Activated CD4-positive, alpha-beta T cell treated with anti-CD3 and anti-CD28 coated beads for 36 hours (primary cell): ENCODE data around the gene GRK1. TPM values are rescaled to one million over a fixed set of nuclear protein-coding genes. Genes with fewer than 3 reads are reported as not detected.

Experiments
- ATAC-seq: fragments of 200-7000 bp; cut with Tn5 transposase; one replicate; pipeline ENCODE4 v1.10.0; 2021; ENCODE audit warnings: mild to moderate bottlenecking, moderate library complexity
- CTCF ChIA-PET: fragments of 350-600 bp; sonication (Branson Sonifier 250); formaldehyde crosslinking; loops from one replicate; lab custom pipeline; 2021; ENCODE audit warnings: antibody characterized with exemption; lab: Charles Lee
- POLR2A ChIA-PET: fragments of 350-600 bp; sonication (Branson Sonifier 250); formaldehyde crosslinking; loops from one replicate; lab custom pipeline; 2021; ENCODE audit warnings: antibody characterized with exemption, inconsistent platforms; lab: Charles Lee
- DNase-seq: peaks from one replicate; pipeline ENCODE4 v3.0.0-alpha.2; 2020
- H3K27ac Mint-ChIP-seq: one replicate; pipeline ENCODE4 v1.8.0; 2021; ENCODE audit warnings: mixed read lengths
- H3K27me3 Mint-ChIP-seq: one replicate; pipeline ENCODE4 v1.8.0; 2021; ENCODE audit warnings: mixed read lengths
- H3K36me3 Mint-ChIP-seq: one replicate; pipeline ENCODE4 v1.8.0; 2021; ENCODE audit warnings: low read depth, mixed read lengths
- H3K4me1 Mint-ChIP-seq: one replicate; pipeline ENCODE4 v1.8.0; 2021; ENCODE audit warnings: mixed read lengths
- H3K4me3 Mint-ChIP-seq: one replicate; pipeline ENCODE4 v1.8.0; 2021; ENCODE audit warnings: mild to moderate bottlenecking, moderate library complexity, mixed read lengths
- H3K9me3 Mint-ChIP-seq: one replicate; pipeline ENCODE4 v1.8.0; 2021; ENCODE audit warnings: low read depth, mixed read lengths
- intact Hi-C, 2 experiments: fragments of 100-400 bp; cut with DNase I in 1 of 2; cut with micrococcal nuclease in 1 of 2; formaldehyde crosslinking; loops; one replicate each; pipeline versions ENCODE4 v1.14.2 to v1.15.1; 2022 to 2024; cut with DNase I, micrococcal nuclease
- total RNA-seq, 2 experiments: library from RNA; stranded (reverse); gene quantifications; one replicate each; pipeline ENCODE4 v1.2.3, GENCODE V29; 2021

Gene GRK1
- total RNA-seq, 2 experiments from 2014 or later = 0.16 to 0.21 TPM

DNA sequence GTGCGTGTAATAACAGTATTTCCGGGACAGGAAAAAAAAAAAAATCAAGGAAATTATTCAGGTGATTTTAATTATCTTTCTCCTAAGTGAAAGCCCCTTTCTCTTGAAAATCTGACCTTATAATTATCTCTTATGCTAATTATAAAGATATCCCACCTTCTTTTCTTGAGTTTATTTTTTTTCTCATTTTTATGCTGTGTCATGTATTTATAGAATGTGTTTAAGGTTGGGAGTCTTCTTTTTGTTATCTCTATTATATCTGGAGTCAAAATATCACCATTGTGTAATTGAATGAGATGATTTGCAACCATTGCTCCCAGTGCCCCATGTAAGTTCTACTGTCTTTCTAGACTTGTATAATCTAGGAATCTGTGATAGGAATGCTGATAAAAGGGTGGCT is 95.1 kb downstream of the GRK1 start:
- H3K4me1 Mint-ChIP-seq = peaks cover 11% of the 10 kb centered on the region
- ATAC-seq = no peak
- no peak overlapping the region for H3K27ac Mint-ChIP-seq
- H3K9me3 Mint-ChIP-seq = no peaks in the 10 kb centered on the region
- DNase-seq = no peak
- POLR2A ChIA-PET = no interaction called here
- CTCF ChIA-PET = no interaction called here
- no peak overlapping the region for H3K4me3 Mint-ChIP-seq
- no peaks in the 10 kb centered on the region for H3K36me3 Mint-ChIP-seq
- intact Hi-C loops = no loop called here
- peaks cover 45% of the 10 kb centered on the region for H3K27me3 Mint-ChIP-seq

DNA sequence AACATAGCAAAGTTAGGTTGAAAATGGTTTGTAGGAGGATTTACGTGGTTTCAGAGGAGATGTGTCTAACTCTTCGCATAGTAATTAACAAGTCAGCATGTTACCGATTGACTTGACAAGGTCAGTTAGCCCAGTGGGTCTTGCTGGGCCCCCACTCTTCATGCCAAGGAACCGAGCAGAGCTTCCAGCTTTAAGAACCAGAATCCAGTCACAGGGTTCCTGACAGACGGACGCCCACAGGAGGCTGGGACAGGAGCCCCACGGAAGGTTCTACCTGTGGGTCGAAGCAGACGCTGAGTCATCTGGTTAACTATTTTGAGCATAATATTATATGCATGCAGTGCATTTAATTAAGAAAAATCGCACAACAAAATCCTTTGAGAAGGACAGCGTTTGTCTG is 95.5 kb downstream of the GRK1 start:
- Mint-ChIP-seq H3K36me3 (no peaks in the 10 kb centered on the region), H3K9me3 (no peaks in the 10 kb centered on the region), H3K27ac (no peak overlapping the region), H3K4me3 (no peak overlapping the region), H3K27me3 (peaks cover 43% of the 10 kb centered on the region), H3K4me1 (peaks cover 11% of the 10 kb centered on the region)
- ATAC-seq = no peak
- intact Hi-C loops = no loop called here
- ChIA-PET CTCF (no interaction called here), POLR2A (no interaction called here)
- no peak for DNase-seq

DNA sequence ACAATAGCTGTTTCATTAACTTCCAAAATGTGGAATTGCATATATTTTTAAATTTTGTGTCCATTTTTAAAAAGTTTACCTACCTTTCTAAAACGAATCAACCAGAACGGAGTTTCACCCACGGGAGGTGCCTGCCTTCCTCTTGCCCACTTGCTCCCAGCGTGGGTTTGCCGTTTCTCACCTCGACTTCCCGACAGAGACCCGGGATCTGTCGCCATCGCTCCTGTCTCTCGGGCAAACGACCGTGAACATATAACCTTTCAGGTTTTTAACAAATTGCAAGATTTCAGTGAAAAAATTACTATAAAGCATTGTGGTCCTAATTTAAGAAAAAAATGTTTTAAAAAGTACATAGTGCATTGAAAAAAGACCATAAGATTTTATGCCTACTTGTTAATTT is 96.2 kb downstream of the GRK1 start:
- H3K27me3 Mint-ChIP-seq = peaks cover 36% of the 10 kb centered on the region
- ChIA-PET POLR2A (no interaction called here), CTCF (no interaction called here)
- ATAC-seq = no peak
- no peak overlapping the region for H3K27ac Mint-ChIP-seq
- peaks cover 9% of the 10 kb centered on the region for H3K4me1 Mint-ChIP-seq
- no peaks in the 10 kb centered on the region for H3K36me3 Mint-ChIP-seq
- intact Hi-C loops = no loop called here
- H3K9me3 Mint-ChIP-seq = no peaks in the 10 kb centered on the region
- DNase-seq = no peak
- H3K4me3 Mint-ChIP-seq = no peak overlapping the region

DNA sequence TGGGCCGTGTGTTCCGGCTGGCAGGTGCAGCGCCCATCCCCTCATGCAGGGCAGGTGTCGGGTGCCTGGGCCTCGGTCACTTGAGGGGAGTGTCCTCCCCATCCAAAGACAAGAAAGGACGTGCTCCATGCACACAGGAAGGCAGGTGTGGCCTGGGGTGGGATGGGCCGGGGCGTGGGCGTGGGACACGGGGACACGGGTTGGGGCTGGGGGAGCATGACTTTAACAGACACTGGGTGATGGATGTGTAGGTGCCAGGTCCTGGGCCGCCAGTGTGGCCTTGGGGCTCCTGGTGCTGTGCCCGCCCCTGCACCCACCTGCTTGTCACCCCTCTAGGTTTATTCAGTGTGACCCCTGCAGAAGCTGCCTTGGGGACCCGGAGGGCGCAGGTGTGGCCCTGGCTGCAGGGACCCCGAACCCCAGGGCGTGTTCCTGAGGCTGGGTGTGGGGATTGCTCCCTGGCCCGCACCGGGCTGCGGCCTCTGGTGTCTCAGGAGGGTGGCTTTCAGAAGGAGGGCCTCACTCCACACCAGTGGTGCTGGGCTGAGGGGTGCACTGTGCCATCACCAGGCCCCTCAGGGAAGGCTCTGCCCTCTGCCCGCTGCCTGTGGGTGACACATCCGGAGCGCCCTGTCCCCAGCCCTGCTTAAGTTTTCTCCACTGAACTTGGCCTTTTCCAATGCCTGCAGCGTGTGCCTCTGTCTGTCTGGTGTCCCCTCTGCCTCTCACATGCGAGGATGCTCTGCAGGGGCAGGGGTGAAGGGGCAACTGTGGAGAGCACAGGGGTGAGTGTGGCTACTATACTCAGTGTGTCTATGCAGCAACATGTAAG is 97.2 kb downstream of the GRK1 start:
- Mint-ChIP-seq H3K4me3 (no peak overlapping the region), H3K27me3 (peaks cover 33% of the 10 kb centered on the region), H3K36me3 (no peaks in the 10 kb centered on the region), H3K4me1 (peaks cover 6% of the 10 kb centered on the region), H3K9me3 (no peaks in the 10 kb centered on the region), H3K27ac (no peak overlapping the region)
- ChIA-PET CTCF (no interaction called here), POLR2A (no interaction called here)
- intact Hi-C loops = no loop called here
- DNase-seq = no peak
- ATAC-seq = no peak

DNA sequence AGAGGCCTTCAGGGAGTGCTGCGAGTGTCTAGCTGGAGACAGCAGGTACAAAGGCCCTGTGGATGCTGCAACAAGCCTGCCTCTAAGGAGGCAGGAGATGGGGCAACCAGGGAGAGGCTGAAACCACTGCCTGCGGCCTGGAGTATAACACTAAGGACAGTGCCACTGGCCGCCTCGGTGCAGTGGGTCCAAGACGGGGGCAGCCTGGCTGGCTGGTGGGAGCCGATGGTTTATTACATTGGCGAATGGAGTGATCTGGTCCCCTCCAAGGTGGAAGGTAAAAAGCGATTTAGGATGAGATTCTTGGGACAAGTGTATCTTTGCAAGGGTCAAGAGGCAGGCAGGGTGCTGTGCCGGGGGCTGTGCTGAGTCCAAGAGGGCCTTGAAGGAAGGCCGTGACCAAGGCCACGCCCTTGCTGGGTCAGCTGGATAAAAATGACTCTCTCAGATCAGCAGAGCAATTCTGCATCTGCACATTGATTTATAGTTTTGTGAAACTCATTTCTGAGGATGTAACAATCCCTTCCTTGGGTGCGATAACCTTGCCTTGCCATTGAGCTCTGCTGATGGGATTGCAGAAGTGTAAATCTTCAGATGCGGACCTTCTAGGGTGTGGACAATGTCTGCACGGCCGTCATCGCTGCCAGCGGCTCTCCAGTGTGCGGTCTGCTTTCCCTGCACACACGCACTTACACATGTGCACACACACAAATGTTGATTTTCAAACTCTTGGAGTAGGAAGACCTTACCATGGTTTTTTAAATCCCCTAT is 98.0 kb downstream of the GRK1 start:
- ChIA-PET CTCF (no interaction called here), POLR2A (no interaction called here)
- no peak for DNase-seq
- H3K36me3 Mint-ChIP-seq = no peaks in the 10 kb centered on the region
- ATAC-seq = no peak
- no peak overlapping the region for H3K4me3 Mint-ChIP-seq
- H3K9me3 Mint-ChIP-seq = no peaks in the 10 kb centered on the region
- no peaks in the 10 kb centered on the region for H3K4me1 Mint-ChIP-seq
- peaks cover 26% of the 10 kb centered on the region for H3K27me3 Mint-ChIP-seq
- no peak overlapping the region for H3K27ac Mint-ChIP-seq
- intact Hi-C loops = no loop called here

DNA sequence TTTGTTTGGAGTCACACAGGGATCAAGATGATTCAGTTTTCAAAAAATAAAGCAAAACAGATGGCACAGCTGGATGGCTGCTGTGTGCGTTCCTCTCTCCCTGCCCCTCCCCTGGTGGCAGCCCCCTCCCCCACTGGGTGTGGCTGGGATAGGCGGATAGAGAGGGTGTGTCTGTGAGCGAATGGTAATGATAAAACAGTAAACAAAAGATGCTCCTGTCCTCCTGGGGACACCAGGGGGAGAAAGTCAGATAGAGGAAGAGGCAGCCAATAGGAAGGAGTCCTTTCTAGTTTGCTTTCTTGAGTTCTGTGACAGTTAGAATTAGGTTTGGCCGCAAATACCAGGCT is 98.5 kb downstream of the GRK1 start:
- ATAC-seq (no peak), DNase-seq (no peak)
- CTCF ChIA-PET = no interaction called here
- intact Hi-C loops = no loop called here
- H3K9me3 Mint-ChIP-seq = no peaks in the 10 kb centered on the region
- no peaks in the 10 kb centered on the region for H3K4me1 Mint-ChIP-seq
- H3K27me3 Mint-ChIP-seq = peaks cover 23% of the 10 kb centered on the region
- H3K36me3 Mint-ChIP-seq = no peaks in the 10 kb centered on the region
- no peak overlapping the region for H3K27ac Mint-ChIP-seq
- POLR2A ChIA-PET = no interaction called here
- H3K4me3 Mint-ChIP-seq = no peak overlapping the region

DNA sequence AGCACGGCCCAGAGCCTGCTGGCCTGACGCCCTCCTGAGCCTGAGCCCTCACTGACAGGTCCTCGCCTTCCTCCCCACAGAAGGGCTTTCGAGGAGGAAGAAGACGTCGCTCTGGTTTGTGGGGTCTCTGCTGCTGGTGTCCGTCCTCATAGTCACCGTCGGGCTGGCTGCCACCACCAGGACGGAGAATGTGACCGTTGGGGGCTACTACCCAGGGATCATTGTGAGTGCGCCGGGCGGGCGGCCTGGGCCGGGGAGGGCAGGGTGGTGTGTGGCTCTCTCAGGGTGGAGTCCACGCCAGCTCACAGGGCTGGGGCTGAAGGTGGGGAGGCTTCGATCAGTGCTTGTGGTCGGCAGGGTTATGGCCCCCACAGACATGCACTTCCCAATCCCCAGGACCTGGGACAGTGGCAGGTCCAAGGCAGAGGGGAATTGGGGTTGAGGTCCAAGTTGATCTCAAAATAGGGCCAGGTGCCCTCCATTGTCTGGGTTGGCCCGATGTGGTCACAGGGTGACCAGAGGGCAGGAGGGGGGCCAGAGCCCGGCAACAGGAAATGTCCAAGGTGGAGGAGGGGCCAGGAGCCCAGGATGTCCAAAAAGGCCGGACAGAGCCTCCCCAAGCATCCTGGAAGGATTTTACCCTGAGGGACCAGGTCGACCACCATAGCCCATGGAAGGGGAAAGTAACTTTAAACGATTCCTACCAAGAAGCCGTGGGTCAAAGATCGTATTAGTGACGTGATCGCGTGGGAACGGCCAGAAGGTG is 99.2 kb downstream of the GRK1 start:
- ChIA-PET POLR2A (no interaction called here), CTCF (no interaction called here)
- H3K36me3 Mint-ChIP-seq = no peaks in the 10 kb centered on the region
- DNase-seq (no peak), ATAC-seq (no peak)
- intact Hi-C loops = no loop called here
- H3K27ac Mint-ChIP-seq = no peak overlapping the region
- H3K4me1 Mint-ChIP-seq = no peaks in the 10 kb centered on the region
- H3K9me3 Mint-ChIP-seq = no peaks in the 10 kb centered on the region
- peaks cover 16% of the 10 kb centered on the region for H3K27me3 Mint-ChIP-seq
- no peak overlapping the region for H3K4me3 Mint-ChIP-seq

DNA sequence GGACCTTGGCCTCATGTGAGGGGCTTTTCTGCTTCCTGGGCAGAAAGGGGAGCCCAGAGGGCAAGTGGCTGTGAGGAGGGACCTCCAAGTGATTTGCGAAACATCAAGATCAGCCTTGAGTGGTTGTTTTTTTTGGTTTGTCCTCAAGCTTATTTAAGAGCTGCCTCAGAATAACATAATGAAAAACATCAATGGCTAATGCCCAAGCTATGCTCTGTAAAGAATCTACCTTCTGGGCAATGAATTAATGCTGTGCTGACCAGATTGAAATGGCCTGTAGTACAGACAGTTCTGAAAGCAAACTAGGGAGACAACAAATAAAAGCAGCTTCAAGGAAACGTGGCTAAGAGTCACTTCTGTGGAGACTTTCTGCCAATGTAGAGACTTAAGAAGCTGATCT is 100.3 kb downstream of the GRK1 start:
- H3K27me3 Mint-ChIP-seq = peaks cover 8% of the 10 kb centered on the region
- H3K4me1 Mint-ChIP-seq = peaks cover 8% of the 10 kb centered on the region
- ATAC-seq = no peak
- no peaks in the 10 kb centered on the region for H3K36me3 Mint-ChIP-seq
- DNase-seq = no peak
- no peak overlapping the region for H3K27ac Mint-ChIP-seq
- no peak overlapping the region for H3K4me3 Mint-ChIP-seq
- H3K9me3 Mint-ChIP-seq = peaks cover 2% of the 10 kb centered on the region
- ChIA-PET POLR2A (no interaction called here), CTCF (no interaction called here)
- intact Hi-C loops = no loop called here

DNA sequence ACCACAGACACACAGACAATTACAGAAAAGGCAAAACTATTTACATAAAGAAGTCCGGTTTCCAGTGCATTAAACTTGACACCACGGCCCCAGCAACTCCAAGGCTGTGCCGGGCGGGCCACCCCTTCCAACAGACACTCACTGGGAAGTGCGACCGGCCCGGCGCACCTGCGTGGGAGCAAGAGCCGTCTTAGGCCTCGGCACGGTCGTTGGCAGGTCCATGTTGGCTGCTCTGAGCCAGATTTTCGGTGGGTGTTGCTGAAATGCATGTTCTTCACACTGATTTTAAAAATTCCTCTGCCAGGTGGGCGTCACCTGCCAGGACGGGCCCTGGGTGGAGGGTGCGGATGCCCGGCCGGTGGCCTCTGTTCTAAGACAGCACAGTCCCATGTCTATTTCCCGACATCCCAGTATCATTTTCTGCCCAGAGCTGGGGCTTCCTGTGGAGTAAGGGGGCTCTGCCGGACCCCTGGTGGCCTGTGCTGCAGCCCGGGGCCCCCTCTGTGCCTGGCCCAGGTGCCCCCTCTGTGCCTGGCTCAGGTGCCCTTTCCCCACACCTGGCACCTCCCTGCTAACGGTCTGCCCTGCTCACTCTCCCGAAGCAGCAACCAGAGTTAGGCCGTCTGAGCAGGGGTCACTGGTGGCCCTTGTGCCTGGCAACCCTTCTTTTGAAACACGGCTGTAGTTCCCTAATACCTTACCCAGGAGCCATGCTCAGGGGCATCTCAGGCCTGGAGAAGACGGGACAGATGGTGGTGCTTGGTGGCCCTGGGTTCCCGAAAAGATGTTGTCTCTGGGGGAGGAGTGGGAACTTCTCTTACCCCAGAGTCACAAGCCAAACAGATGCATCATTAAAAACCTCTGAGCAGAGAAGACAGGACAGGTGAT is 101.2 kb downstream of the GRK1 start:
- DNase-seq (no peak), ATAC-seq (no peak)
- intact Hi-C loops = no loop called here
- CTCF ChIA-PET = no interaction called here
- peaks cover 6% of the 10 kb centered on the region for H3K27me3 Mint-ChIP-seq
- H3K4me3 Mint-ChIP-seq = no peak overlapping the region
- no peak overlapping the region for H3K27ac Mint-ChIP-seq
- H3K36me3 Mint-ChIP-seq = no peaks in the 10 kb centered on the region
- peaks cover 12% of the 10 kb centered on the region for H3K4me1 Mint-ChIP-seq
- peaks cover 6% of the 10 kb centered on the region for H3K9me3 Mint-ChIP-seq
- POLR2A ChIA-PET = no interaction called here

DNA sequence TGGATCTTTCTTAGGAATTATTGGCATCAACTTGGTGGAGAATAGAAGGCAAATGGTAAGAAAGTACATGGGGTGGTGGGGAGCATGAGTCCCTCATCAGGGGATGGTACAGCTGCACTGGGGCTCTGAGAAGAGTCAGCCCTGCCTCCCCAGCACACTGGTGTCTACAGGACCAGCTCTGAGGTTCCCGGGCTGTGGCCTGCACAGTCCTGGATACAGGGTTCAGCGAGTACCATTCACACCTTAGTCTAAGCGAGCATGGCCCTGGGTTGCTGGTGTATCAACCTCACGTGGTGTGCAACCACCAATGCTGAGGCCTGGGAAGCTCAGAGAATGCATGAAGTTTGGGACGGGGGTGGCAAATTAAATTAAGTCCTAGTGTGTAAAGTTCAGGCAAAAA is 102.1 kb downstream of the GRK1 start:
- ChIA-PET CTCF (interaction anchor here (0.6 kb wide), 1 partner anchor 413 kb away, joined by 3 read pairs; no protein-coding TSS in a partner anchor), POLR2A (no interaction called here)
- H3K4me1 Mint-ChIP-seq = peaks cover 12% of the 10 kb centered on the region
- intact Hi-C loops = no loop called here
- peaks cover 1% of the 10 kb centered on the region for H3K27me3 Mint-ChIP-seq
- no peak overlapping the region for H3K4me3 Mint-ChIP-seq
- H3K36me3 Mint-ChIP-seq = no peaks in the 10 kb centered on the region
- ATAC-seq (no peak), DNase-seq (no peak)
- no peak overlapping the region for H3K27ac Mint-ChIP-seq
- H3K9me3 Mint-ChIP-seq = peaks cover 6% of the 10 kb centered on the region

DNA sequence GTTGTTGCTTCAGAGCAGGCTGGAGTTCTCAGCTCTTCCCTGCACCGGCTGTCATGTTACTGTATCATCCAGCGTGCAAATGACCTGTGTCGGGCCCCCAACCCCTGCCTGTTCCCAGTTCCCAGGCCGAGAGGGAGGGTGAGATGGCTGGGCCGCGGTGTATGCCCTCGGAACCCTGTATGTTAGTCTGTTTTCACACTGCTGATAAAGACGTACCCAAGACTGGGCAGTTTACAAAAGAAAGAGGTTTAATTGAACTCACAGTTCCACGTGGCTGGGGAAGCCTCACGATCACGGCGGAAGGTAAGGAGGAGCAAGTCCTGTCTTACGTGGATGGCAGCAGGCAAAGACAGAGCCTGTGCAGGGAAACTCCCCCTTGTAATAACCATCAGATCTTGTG is 102.9 kb downstream of the GRK1 start:
- DNase-seq (no peak), ATAC-seq (no peak)
- H3K4me1 Mint-ChIP-seq = peaks cover 12% of the 10 kb centered on the region
- no peak overlapping the region for H3K4me3 Mint-ChIP-seq
- ChIA-PET CTCF (no interaction called here), POLR2A (no interaction called here)
- no peaks in the 10 kb centered on the region for H3K36me3 Mint-ChIP-seq
- peaks cover 6% of the 10 kb centered on the region for H3K9me3 Mint-ChIP-seq
- H3K27me3 Mint-ChIP-seq = peaks cover 1% of the 10 kb centered on the region
- intact Hi-C loops = no loop called here
- H3K27ac Mint-ChIP-seq = no peak overlapping the region
